GM21423 (cell line): ENCODE measurements around the gene RIC3.

Source experiments
- ATAC-seq: cut with Tn5 transposase; IDR thresholded peaks from one replicate; pipeline ENCODE4 v1.9.1; 2021; ENCODE audit warnings: mild to moderate bottlenecking, moderate library complexity; ENCODE audit not compliant: unreplicated experiment

RIC3 gene

DNA sequence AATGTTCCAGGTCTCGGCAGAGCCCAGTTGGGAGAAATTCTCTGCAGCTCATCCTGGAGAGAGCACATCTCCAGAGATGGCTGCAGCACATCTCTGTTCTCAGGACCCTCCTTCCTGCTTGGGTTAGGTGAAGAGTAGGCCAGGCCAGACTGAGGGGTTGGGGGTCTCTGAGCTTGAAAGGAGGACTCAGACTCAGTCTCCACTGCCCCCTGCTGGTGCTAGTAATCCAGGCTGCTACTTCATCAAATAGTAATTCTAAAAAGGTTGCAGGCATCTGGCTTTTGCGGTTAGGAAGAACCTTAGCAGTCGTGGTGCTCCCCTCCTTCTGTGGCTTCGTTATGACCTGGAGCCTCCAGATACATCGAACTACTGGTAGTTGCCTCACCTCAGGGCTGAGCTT lies 78.1 kb downstream of the RIC3 start:
- no peak for ATAC-seq

DNA sequence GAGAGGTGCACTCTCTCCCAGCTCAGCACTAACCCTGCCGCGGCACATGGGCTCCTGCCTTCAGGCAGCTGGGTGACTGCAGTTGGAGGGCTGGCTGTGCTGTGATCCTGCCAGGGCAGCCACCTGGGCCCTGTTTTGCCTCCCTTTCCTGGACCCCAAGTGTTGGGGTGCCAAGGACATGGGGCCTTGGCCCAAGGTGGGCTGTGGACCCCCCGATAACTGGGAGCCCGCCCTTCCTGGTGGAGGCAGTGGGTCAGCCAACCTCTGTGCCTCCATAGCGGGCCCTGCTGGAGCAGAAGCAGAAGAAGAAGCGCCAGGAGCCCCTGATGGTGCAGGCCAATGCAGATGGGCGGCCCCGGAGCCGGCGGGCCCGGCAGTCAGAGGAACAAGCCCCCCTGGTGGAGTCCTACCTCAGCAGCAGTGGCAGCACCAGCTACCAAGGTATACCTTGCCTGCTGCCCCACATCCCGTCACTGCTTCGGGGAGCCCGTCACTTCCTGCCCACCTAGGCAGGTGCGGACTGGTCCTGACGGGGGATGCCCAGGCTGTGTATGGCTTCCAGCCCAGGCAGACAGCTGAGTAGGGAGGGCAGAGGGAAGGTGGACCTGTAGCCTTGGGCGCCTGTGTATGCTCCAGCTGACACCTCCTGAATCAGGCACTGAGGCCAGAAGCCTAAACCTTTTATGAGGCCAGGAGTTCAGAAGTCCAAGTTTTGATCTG lies 78.9 kb downstream of the RIC3 start:
- no peak for ATAC-seq

DNA sequence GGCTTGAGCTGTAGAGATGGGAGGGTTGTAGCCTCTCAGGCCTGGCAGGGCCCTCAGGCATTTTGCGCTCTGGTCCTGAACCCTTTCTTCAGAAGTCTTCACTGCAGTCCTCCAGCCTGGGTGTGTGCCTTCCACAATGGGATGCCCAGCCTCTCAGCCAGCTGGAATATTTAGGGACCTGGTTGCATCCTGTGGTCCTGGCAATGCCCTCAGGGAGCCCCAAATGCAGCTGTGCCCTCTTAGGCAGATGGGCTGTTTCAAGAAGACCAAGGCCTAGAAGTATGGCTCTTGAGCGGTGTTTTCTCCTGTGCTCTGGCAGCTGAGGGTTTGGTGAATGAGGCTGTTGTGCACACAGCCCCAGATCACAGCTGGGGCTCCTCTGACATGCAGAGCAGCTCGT lies 81.1 kb downstream of the RIC3 start:
- ATAC-seq: no peak

DNA sequence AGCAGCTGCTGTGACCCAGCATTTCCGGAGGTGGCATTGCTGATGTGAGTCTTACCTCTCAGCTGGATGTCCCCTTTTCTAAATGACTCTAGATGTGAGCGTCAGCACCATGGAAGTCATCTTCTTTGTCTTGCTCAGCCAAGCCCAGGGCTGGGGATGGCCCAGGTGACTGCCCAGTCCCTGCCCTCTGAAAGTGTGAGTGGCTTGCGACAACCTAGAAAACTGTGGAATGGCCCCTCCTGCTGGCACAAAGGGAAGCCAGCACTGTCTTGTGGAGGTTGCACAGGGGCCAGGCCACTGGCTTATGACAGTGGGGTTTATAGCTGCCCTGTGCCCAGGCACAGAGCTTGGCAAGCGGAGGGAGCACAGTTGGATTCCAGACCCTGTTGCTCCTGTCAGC lies 81.6 kb downstream of the RIC3 start:
- ATAC-seq: no peak

DNA sequence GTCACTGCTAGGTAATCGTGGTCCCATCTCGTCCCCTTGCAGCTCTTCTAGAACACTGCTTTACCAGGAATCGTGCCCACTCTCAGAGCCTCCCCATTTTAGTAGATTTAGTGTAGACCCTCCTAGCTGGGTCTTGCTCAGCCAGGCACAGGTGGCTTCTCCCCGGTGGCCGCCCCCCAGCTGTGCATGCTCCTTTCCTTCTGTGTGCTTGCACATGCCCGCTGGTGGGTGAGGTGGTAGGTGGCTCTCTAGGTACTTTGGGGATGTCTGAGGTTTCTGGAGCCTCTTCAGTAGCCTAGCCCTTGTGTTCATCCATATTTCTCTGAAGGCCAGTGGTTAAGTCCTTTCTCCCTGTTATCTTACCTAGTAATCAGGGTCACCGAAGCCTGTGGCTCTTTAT lies 82.3 kb downstream of the RIC3 start:
- no peak for ATAC-seq

DNA sequence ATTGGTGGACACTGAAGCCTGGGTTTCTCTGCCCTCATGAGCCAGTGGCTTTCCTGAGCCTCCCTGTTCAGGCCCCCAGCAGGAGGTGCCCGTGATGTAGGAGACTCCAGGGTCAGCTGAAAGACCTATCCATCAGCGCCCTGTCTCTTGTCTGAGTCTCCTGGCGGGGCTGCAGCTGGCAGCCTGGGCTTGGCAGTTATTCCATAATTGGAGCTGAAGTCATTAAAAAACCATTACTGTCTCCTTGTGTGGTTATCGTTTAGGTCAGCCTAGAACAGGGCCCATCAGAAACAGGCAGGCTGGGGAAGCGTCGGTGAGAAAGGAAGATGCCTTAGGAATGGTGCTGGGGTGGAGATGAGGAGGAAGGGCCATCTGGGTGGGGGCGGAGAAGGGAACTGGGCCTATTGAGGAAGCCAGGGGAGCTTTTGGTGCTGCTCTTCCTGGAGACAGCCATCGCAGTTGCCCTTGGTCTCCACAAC lies 82.8 kb downstream of the RIC3 start:
- ATAC-seq: no peak

DNA sequence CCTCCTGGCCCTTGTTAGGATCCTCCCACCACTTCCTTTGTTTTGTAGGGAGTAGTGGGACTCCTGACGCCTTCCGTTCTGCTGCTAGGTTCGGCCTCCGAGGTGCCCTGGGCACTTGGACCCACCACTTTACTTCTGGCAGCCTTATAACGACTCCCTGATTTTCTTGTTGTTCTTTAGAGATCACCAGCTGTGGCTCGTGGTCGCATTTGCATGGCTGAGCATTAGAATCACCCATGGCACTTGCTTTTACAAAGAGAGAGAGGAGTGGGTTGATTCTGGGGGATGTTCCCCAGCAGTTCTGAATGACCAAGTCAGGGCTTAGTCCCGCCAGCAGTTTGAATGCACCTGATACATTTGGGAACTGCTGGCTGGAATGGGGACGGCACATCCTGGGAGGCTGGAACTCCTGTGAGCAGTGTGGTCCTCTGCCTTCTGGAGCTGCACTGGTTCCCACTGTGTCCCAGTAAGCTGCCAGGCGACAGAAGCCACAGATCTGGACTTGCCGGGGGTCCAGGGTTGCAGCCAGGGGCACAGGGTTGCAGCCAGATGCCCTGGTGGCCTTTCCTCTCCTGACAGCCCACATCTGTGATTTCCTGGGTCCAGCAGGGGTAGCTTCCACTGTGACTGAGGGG lies 83.7 kb downstream of the RIC3 start:
- ATAC-seq: no peak

DNA sequence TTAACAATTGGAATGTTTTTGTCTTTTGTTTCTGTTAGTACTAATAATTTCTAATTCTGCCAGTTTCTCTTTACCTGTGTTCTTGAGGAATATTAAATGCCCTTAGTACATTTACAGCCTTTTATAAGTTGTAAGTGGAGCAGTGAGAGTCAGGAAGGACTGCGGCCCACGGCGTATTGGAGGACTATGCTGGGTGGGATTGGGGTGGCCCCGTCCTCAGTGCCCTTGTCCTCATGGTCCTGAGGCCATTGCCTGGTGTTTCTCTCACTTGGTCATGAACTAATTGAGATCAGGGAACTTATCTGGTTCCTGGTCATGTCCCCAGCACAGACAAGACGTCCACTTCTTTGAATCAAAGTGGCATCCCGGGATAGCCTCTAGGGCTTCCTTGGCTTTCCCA lies 84.5 kb downstream of the RIC3 start:
- ATAC-seq: no peak

DNA sequence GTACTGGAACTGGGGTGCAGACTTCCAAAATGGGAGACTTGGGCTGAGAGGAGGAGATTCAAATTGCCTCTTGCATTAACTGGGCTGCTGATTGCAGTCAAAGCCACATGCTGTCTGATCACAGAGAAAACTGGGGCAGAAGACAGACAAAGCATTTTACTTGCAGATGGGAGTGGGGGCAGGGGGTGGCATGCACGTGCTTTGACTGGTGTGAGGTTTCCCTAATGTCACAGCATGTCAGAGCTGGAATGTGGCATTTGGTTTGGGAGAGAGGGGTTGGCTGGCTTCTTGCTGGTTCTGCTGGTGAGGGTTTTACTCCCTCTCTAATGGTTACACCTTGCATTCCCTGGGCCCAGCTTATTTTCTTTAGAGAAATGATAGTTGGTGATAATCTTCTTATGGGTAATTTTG lies 84.9 kb downstream of the RIC3 start:
- no peak for ATAC-seq

DNA sequence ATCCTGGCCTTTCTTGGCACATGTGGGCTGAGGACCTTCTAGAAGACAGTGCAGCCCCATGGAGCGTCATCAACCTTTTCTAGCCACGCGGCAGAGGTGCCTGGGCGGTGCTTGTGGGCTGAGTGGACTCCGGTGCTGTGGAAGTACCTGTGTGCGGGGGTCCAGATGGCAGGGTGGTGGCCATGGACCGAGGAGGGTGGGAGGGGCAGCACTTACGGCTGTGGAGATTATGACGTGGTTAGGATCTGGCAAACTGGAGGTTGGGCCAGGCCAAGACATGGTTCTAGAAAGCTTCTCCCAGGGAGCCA lies 85.8 kb downstream of the RIC3 start:
- ATAC-seq: no peak

DNA sequence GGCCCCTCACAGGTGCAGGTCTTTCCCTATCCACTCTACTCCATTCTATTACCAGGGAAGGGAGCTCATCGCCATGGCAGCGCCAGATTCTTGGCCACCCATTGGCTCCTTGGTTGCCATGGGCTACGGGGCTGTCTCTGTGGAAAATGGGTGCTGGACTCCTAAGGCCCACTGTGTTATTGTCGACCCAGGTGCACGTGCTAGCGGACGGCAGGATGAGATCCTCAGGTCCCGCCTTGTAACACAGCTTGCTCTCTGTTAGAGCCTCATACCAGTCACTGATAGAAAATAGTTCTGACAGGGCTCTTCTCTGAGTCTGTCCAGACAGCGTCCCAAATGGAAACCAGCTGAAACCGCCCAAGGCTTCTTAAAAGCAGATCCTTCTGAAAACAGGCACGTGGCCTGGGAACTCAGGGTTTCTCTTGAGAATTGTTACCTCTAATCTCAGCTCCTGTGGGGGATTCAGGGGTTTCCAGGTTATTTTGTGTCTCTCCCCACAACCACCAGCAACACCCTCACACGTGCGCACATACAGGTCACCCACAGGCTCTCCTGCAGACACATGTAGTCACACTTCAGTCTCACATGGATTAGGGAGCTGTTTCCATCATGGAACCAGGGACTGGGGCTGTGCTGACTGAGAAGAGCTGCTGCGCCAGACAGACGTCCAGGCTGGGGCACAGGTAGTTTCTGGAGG lies 86.3 kb downstream of the RIC3 start:
- no peak for ATAC-seq

DNA sequence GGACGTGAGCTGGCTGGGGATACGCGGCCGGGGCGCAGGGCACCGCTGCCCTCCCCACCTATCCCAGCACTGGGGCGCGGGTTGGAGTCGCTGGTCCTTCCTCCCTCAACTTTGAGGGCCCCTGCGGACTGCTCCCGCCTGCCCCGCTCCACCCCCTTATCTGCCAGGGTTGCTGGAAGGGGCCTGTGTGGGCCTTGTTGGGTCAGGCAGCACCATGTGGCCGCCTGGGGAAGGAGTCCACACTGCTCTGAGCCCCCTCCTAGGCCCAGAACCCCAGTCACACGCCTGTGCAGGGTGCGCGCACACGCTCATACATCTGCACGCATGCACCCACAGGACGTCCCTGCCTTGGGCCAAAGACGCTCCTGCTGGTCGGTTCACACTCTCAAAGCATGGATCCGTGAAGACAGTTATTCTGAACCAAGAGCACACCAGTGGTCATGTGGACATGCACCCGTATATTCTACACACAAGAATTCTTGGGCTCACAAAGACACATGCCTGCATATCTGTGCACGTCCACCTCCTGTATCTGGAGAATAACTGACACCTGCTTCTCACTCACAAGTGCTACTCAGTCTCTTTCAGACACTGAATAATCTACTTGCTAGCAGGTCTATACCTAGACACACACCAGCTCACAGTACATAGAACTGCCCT lies 87.1 kb downstream of the RIC3 start:
- no peak for ATAC-seq

DNA sequence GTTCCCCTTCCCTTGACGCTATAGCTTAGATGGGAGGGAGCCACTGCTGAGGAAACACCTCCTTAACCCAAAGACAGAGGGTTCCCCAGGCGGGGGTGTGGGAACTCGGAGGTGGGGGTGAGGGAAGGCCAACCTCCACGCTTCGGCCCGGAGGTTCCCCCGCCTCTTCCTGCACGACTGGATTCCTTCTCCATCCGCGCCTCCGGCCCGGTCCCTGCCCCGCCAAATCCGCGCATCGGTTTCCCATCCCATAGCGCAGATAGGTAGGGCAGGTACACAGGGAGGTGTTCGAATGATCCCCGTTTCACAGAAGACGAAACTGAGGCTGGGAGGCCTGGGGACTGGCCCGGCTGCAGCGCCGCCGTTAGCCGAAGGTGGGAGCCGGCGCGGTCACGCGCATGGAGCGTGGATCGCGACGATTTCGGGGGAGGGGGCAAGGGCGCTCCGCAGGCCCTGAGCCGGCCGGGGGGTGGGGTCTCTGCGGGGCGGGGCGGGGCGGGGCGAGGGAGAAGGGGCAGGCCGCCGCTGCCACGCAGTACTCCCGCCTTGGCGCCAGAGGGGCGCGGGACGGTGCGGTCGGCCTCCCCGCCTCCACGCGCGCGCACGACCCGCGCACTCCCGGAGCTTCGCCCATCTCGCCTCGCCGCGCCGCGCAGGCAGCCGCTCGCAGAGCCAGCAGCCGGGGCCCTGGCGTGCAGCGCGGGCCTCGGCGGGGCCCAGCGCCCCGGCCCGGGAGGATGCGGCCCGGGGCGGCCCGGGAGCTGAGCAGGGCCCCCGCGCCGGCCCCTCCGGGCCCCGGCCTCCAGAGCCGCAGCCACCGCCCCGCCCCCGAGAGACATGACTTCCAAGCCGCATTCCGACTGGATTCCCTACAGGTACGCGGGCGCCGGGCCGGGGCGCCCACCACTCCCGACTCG lies 87.9 kb downstream of the RIC3 start, which contains the start of gene TUB:
TUB (plus strand) TSS at position 538 of the 917 bp plus-strand sequence; CDS start at position 838, 300 bp downstream.
- ATAC-seq: no peak

DNA sequence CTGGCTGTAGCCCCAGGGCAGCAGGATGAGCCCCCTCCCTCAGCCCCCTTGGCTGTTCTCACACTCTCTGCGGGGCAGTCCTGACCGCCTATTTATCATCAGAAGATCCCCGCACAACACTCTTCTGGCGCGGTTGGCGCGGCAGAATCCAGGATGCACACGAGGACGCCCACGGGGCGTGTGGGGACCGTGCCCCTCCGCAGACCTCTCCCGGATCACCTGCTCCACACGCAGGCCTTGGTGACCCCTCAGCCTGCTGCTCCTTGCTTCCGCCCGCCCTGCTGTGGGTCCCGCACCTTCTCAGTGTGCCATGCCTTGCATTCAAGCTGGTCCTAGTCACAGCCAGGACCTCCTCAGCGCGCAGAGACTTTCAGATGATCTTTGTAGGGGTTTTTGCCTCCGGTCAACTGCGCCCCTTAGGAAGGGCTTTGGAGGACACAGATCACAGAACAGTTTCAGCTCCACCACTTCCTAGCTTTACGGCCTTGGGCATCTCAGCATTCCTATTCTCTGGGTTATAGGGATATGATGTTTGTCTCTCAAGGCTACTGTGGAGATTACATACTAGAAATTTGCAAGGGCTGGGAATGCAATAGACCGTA lies 88.7 kb downstream of the RIC3 start:
- no peak for ATAC-seq

DNA sequence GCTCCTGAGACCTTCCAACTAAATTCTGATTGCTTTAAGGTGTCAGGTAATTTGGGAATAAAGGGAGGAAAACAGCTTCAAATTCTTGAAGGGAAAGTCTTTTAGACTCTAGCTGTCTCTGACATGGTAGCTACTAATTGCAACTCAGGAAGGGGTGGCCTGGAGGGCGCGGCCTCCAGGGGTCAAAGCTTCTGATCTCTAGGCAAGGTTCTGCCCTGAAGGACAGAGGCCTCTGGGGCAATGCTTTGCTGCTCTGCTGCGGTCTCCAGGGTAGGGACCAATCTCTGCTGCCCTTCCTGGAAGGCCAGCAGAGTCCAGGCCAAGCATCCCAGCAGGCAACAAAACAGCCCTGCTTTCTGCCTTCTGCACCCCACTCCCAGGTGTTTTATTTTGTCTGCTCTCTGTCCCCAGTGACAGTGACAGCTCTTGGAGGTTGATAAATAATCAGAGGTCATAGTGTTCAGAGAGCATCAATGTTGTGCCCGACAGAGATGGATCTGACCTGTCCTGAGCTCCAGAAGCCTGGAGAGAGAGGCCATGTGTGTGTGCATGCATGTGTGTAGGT lies 89.6 kb downstream of the RIC3 start:
- ATAC-seq: no peak

DNA sequence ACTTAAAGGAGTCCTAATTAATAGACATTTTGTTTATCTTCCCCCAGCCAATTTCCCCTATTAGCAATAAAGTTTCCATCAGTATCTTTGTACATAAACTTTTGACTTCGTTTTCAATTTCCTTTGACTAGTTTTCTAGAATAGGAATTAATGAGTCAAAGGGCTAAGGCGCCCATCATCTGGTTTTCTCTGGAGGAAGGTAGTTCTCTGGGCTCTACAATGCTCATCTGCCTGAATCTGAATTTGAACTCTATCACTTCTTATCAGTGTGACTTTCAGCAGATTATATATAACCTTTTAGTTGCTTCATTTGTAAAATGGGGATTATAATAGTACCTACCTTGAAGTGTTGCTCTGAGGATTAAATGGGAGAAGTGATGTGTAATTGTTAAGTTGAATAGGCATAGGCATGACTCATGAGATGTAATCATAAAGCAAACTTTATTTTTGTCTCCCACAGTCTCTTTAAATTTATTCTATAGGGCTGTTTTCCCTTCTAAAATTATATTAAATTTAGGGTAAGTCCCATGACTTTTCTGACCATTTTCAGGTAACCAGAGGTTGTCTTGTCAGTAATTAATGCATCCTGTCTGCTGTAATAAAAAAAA lies 93.6 kb downstream of the RIC3 start:
- no peak for ATAC-seq

DNA sequence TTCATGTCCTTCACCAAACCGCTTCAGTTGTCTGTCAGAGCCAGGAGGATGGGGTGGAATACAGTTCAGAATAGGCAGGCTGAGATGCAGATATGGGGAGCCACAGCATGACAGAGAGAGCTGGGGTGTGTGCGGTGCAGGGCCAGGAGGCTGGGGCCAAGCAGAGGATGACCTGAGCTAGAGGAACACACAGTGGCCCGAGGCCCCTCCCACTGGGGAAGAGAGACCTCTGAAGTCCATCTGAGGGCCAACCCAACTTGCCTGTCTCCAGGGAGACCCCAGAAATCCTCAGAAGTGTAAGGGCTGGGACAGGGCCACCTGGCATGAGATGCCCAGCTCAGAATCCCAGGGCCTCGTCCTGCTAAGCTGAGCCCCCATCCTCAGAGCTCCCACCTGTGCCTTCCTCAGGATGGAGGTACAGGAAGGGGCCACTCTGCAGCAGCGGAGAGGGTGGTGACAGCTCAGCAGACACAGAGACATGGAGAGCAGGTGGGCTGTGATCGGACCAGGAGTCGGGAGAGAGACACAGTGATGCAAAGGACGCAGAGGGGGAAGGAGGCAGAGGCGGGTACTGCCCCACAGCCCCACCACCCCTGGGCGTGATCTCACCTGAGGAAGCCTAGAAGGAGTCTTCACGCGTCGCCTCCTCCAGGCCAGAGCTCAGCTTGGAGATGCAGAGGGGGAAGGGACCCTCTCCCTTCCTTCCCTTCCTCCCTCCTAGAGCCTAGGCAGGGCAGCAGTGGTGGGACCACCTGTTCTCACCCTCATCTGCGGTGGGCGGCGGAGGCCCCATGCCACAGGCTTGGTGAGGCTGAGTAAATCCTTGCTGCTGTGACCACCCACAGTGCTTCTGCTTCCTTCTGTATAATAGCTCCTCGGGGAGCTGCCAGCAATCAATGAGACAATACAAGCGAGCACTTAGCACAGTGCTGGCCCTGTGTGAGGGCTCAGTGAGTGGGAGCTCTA lies 96.9 kb downstream of the RIC3 start:
- ATAC-seq: no peak

DNA sequence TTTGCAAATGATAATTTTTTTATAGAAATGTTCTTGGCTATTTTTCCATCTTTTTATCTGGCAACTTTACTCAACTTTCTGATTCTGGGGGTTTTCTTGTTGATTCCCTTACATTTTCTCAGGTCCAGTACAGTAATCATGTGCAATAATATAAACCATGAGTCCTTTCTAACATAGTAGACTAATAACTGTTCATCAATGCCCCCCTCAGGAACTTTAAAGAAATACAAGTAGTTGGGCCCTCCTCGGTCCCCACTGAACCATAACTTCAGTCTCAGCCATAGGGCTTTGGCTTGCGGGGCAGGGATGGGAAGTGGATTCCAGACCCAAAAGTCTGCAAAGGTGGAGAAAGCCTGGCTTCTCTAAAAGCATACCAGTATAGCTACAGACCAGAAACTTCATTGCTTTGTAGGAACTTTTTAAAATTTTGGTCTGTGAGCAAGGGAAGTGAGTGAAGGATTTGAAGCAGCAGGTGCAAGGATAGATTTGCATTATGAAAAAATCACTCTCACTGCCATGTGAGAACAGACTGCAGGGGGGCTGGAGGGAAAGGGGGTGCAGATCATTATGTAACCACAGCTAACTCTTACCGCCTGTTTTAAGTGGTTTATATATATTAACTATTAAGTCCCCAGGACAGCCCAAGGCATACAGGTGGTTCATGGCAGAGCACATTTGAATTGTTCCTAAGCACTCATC lies 98.3 kb downstream of the RIC3 start:
- ATAC-seq: no peak
